HepG2 (cell line): ENCODE measurements around the gene NELFCD. TPM values are rescaled to one million over a fixed set of nuclear protein-coding genes. Genes with fewer than 3 reads are reported as not detected.

ENCODE experiments used
- ATAC-seq: fragments of 200-7000 bp; cut with Tn5 transposase; 3 replicates; pipeline ENCODE4 v1.9.1; 2020; ENCODE audit warnings: mild to moderate bottlenecking, moderate library complexity
- BruUV-seq: library from RNA; stranded (reverse); fragments of 400-500 nt; replicated peaks from 2 replicates; lab custom pipeline; 2021; lab: Mats Ljungman, UMichigan
- CTCF ChIA-PET: fragments of 300-600 bp; formaldehyde crosslinking; extraction: SDS; loops from one replicate; lab custom pipeline; 2021; ENCODE audit warnings: low total read pairs, inconsistent platforms, low intra/inter-chr PET ratio; lab: Yijun Ruan, JAX
- POLR2A ChIA-PET: fragments of 350-600 bp; sonication (Branson Sonifier 250); formaldehyde crosslinking; loops from one replicate; lab custom pipeline; 2020; ENCODE audit warnings: antibody characterized with exemption, inconsistent platforms; lab: Yijun Ruan, JAX
- DNase-seq: peaks from one replicate; pipeline ENCODE4 v3.0.0-alpha.2; 2015; ENCODE audit warnings: low spot score
- FAIRE-seq: peaks from 3 replicates; lab custom pipeline; 2011; peaks lifted over from hg19 to GRCh38; lab: Jason Lieb, UNC
- H2AFZ ChIP-seq: one replicate; pipeline ENCODE4 v1.6.1; 2011; ENCODE audit warnings: low read length, inconsistent platforms
- H3K27ac ChIP-seq: fragments of 300-600 bp; 3 replicates; pipeline ENCODE4 v1.8.0; 2011; ENCODE audit warnings: mixed run types, mild to moderate bottlenecking, mixed read lengths, low read length, inconsistent platforms; ENCODE audit not compliant: insufficient read depth; ENCODE audit errors: extremely low read length
- H3K27me3 ChIP-seq, 2 experiments: fragments of 200-600 bp in 1 of 2; 2 replicates in 1 of 2; 3 replicates in 1 of 2; pipeline versions ENCODE4 v1.6.0 to v1.8.0; 2011; ENCODE audit warnings: low read length in 2 of 2, mild to moderate bottlenecking in 2 of 2, moderate library complexity in 2 of 2, inconsistent platforms in 1 of 2; ENCODE audit not compliant: insufficient read depth in 2 of 2, control insufficient read depth in 1 of 2
- H3K36me3 ChIP-seq, 2 experiments: fragments of 200-600 bp in 1 of 2; replicated peaks in 1 of 2; 2 replicates in 1 of 2; 3 replicates in 1 of 2; pipeline versions ENCODE4 v1.5.1 to v1.8.0; 2011; ENCODE audit warnings: low read length in 2 of 2, inconsistent platforms in 1 of 2; ENCODE audit not compliant: insufficient read depth in 2 of 2, control insufficient read depth in 1 of 2
- H3K4me1 ChIP-seq: 2 replicates; pipeline ENCODE4 v1.5.1; 2012; ENCODE audit warnings: low read length, inconsistent platforms; ENCODE audit not compliant: insufficient read depth
- H3K4me2 ChIP-seq: 2 replicates; pipeline ENCODE4 v1.6.0; 2011; ENCODE audit warnings: low read depth, low read length, inconsistent platforms
- H3K4me3 ChIP-seq, 3 experiments: fragments of 200-600 bp in 1 of 3; sonication (generic), shearing (Covaris generic) in 1 of 3; replicated peaks in 1 of 3; 2 replicates each; pipeline ENCODE4 v1.5.1; 2011 to 2016; ENCODE audit warnings: low read length in 3 of 3, inconsistent platforms in 2 of 3, low read depth in 2 of 3, mild to moderate bottlenecking in 2 of 3, control low read depth in 1 of 3, mixed read lengths in 1 of 3; ENCODE audit not compliant: insufficient read depth in 1 of 3
- H3K79me2 ChIP-seq: one replicate; pipeline ENCODE4 v1.6.1; 2011; ENCODE audit warnings: low read length, inconsistent platforms; ENCODE audit not compliant: insufficient read depth
- H3K9ac ChIP-seq: 2 replicates; pipeline ENCODE4 v1.6.0; 2011; ENCODE audit warnings: mild to moderate bottlenecking, low read depth, low read length, inconsistent platforms; ENCODE audit not compliant: insufficient read depth
- H3K9me3 ChIP-seq: 2 replicates; pipeline ENCODE4 v1.5.1; 2012; ENCODE audit warnings: mild to moderate bottlenecking, low read length
- H4K20me1 ChIP-seq: 2 replicates; pipeline ENCODE4 v1.6.0; 2011; ENCODE audit warnings: inconsistent platforms, mild to moderate bottlenecking, low read length, moderate library complexity; ENCODE audit not compliant: insufficient read depth
- AHR ChIP-seq: IDR thresholded peaks from 2 replicates; pipeline ENCODE4 v1.6.1; 2018; ENCODE audit warnings: missing genetic modification reagents, missing compliant biosample characterization
- GABPB1 ChIP-seq: IDR thresholded peaks from 2 replicates; pipeline ENCODE4 v1.6.1; 2016; ENCODE audit warnings: mild to moderate bottlenecking, missing genetic modification reagents, moderate library complexity, missing compliant biosample characterization
- GFI1 ChIP-seq: sonication (generic); formaldehyde crosslinking; IDR thresholded peaks from 2 replicates; pipeline ENCODE4 v1.5.0; 2020; ENCODE audit warnings: missing genetic modification reagents, mild to moderate bottlenecking, borderline replicate concordance
- MEF2D ChIP-seq: sonication (generic); formaldehyde crosslinking; IDR thresholded peaks from 2 replicates; pipeline ENCODE4 v1.5.1; 2020; ENCODE audit warnings: mild to moderate bottlenecking, missing genetic modification reagents
- NCOA1 ChIP-seq: sonication (generic); formaldehyde crosslinking; IDR thresholded peaks from 2 replicates; pipeline ENCODE4 v1.9.0; 2021; ENCODE audit warnings: missing genetic modification reagents
- PHB2 ChIP-seq: fragments of 450-650 bp; IDR thresholded peaks from 2 replicates; pipeline ENCODE4 v1.6.1; 2018; ENCODE audit not compliant: partially characterized antibody
- POLR2A ChIP-seq, 2 experiments: IDR thresholded peaks; 2 replicates each; pipeline ENCODE4 v1.6.1; 2011; ENCODE audit warnings: low read depth in 2 of 2, low read length in 2 of 2, mild to moderate bottlenecking in 1 of 2, moderate library complexity in 1 of 2; ENCODE audit not compliant: insufficient read depth in 1 of 2
- SMARCC2 ChIP-seq: fragments of 450-650 bp; IDR thresholded peaks from 2 replicates; pipeline ENCODE4 v1.6.1; 2017; ENCODE audit warnings: antibody characterized with exemption, mild to moderate bottlenecking
- SOX6 ChIP-seq, 2 experiments: fragments of 450-650 bp in 1 of 2; sonication (generic) in 1 of 2; formaldehyde crosslinking in 1 of 2; IDR thresholded peaks; 2 replicates each; pipeline versions ENCODE4 v1.4.0 to v1.6.1; 2017 to 2020; ENCODE audit warnings: antibody characterized with exemption in 1 of 2, mild to moderate bottlenecking in 1 of 2, missing genetic modification reagents in 1 of 2
- TGIF2 ChIP-seq: IDR thresholded peaks from 2 replicates; pipeline ENCODE4 v1.6.1; 2016; ENCODE audit warnings: control low read depth, missing compliant biosample characterization
- U2AF1 ChIP-seq: fragments of 200-400 bp; formaldehyde crosslinking; optimal IDR thresholded peaks from 2 replicates; pipeline ENCODE3; 2017; ENCODE audit warnings: mild to moderate bottlenecking, low read depth, low read length
- YEATS4 ChIP-seq: sonication (generic); formaldehyde crosslinking; IDR thresholded peaks from 2 replicates; pipeline ENCODE4 v1.4.0; 2020; ENCODE audit warnings: missing genetic modification reagents, borderline replicate concordance
- ZBTB38 ChIP-seq: sonication (generic); formaldehyde crosslinking; IDR thresholded peaks from 2 replicates; pipeline ENCODE4 v1.5.1; 2020; ENCODE audit warnings: mild to moderate bottlenecking, missing genetic modification reagents
- ZNF205 ChIP-seq: IDR thresholded peaks from 2 replicates; pipeline ENCODE4 v1.6.1; 2018; ENCODE audit warnings: missing biosample characterization, missing genetic modification reagents
- ZNF496 ChIP-seq: sonication (generic); formaldehyde crosslinking; IDR thresholded peaks from 2 replicates; pipeline ENCODE4 v1.8.1; 2023; ENCODE audit warnings: mild to moderate bottlenecking, moderate library complexity, missing genetic modification reagents; ENCODE audit not compliant: insufficient replicate concordance
- ZNF510 ChIP-seq: sonication (generic); formaldehyde crosslinking; IDR thresholded peaks from 2 replicates; pipeline ENCODE4 v1.4.0; 2020; ENCODE audit warnings: low read depth, mild to moderate bottlenecking, missing genetic modification reagents
- ZNF788 ChIP-seq: sonication (generic); formaldehyde crosslinking; IDR thresholded peaks from 2 replicates; pipeline ENCODE4 v1.5.0; 2020; ENCODE audit warnings: mild to moderate bottlenecking, missing genetic modification reagents, borderline replicate concordance
- WGBS: methylation state at CpG from one replicate; pipeline ENCODE4 v1.1.6; 2017; ENCODE audit warnings: low lambda C conversion rate; 5-methylcytosine and 5-hydroxymethylcytosine counted together
- in situ Hi-C: cut with HindIII; loops from 2 replicates; pipeline ENCODE4 v1.10.0; 2017; ENCODE audit warnings: low pct_unique_long_range_greater_than_20kb; ENCODE audit not compliant: extremely low pct_ligation_motif_present
- intact Hi-C: fragments of 100-400 bp; cut with micrococcal nuclease; formaldehyde crosslinking; loops from one replicate; pipeline ENCODE4 v1.10.0; 2022; ENCODE audit not compliant: unreplicated experiment
- polyA plus RNA-seq, 8 experiments: library from polyadenylated mRNA; depleted of rRNA in 3 of 8; stranded (reverse) in 7 of 8; unstranded in 1 of 8; fragments of >200 nt; fragmentation: Illumina TruSeq in 4 of 8; extraction: Trizol in 4 of 8; gene quantifications; 2 replicates each; pipeline versions ENCODE4 v1.2.1 to v1.2.3, GENCODE V29; 2011 to 2016; ENCODE audit warnings: low read depth in 4 of 8, missing spikeins in 1 of 8, mixed read lengths in 1 of 8; ENCODE audit not compliant: insufficient read depth in 1 of 8
- total RNA-seq, 5 experiments: library from RNA; depleted of rRNA; stranded (reverse); fragments of >200 nt; fragmentation: Illumina TruSeq; extraction: Trizol; gene quantifications; 2 replicates each; pipeline ENCODE4 v1.2.3, GENCODE V29; 2016; ENCODE audit warnings: low read depth in 1 of 5
- TF ChIP-seq, protein P1 (sequence below): IDR thresholded peaks from 2 replicates; pipeline ENCODE4 v1.6.1; 2016; ENCODE audit warnings: low read depth, control low read depth
- TF ChIP-seq, protein P2 (sequence below): IDR thresholded peaks from 2 replicates; pipeline ENCODE4 v1.6.1; 2016; ENCODE audit warnings: low read depth
- TF ChIP-seq, protein P3 (sequence below): sonication (generic); formaldehyde crosslinking; conservative IDR thresholded peaks from 2 replicates; pipeline ENCODE4 v1.5.0; 2020; ENCODE audit warnings: missing genetic modification reagents

NELFCD gene
- total and polyA plus RNA-seq, 2 of the 13 experiments (the other 11 are each of a cell fraction or from before 2014, with no cell fraction given) = 159 to 203 TPM

DNA sequence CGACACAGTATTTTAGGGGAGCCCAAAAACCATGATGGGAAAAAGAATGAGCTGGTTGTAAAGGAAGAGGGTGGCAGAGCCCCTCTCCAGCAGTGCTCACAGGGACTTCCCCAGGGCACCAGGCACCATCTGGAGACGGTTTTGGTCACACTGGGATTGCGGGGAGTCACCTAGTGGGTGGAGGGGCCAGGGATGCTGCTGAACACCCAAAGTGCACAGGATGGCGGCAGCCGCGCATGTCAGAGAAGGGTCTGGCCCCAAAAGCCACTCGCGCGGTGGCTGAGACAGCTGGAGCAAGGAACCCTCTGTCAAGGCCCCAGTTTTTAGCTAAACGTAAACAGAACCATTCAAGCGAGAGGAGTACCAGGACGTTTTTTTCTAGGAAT lies 15.2 kb downstream of the NELFCD start (continued):
- TF ChIP-seq TGIF2 (CRISPR knock-in tag) = peak; percentile 16; the same call in 1 of the 2 replicates
- TF ChIP-seq NCOA1 = 0 out of 2 replicates have a peak, but pooled peaks have one; percentile 12
- 0 out of 2 replicates have a peak, but pooled peaks have one; percentile 62 for TF ChIP-seq ZNF510
- TF ChIP-seq YEATS4 (CRISPR knock-in tag) = no peak

DNA sequence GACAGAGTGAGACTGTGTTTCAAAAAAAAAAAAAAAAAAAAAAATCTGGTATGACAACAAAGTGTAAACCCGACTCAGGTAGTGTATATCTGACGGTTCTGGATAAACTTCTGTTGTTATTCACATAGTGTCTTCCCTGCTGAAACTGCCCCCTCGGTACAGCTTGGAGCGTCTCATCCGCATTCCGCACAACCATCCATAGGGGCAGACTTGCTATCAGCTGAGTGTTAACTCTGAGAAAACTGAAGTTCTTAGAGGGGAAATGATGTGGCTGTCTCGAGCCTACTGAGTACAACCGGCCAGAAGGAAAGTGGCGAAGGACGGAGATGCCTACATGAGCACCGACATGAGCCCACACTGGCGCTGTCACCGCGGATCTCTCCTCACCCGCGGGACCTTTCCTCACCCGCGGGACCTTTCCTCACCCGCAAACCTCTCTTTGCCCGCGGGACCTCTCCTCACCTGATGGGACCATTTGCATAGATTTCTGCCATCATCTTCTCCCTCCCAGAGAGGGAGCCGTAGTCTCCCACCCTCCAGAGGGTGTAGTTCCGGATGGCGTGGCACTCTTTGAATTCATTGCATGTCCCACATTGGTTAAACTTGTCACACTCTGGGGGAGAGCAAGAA lies 16.2 kb downstream of the NELFCD start:
- H3K27me3 ChIP-seq = peaks cover 1 to 7% of the 10 kb centered on the region in 2 experiments; a peak in 4 of 5 replicates
- no peak overlapping the region for H3K4me3 ChIP-seq
- DNase-seq (no peak), FAIRE-seq (no peak), ATAC-seq (no peak)
- H3K27ac ChIP-seq = no peak overlapping the region
- H3K4me2 ChIP-seq = no peak overlapping the region
- CTCF ChIA-PET = no interaction called here
- no TSS peak for BruUV-seq
- intact Hi-C loops (loop anchor here (5.0 kb wide), 1 partner anchor 35 kb away; the partner anchor contains the start of gene ATP5F1E), in situ Hi-C loops (no loop called here)
- no peak overlapping the region for H2AFZ ChIP-seq
- no peaks in the 10 kb centered on the region for H3K9me3 ChIP-seq
- H4K20me1 ChIP-seq = no peaks in the 10 kb centered on the region
- H3K36me3 ChIP-seq = peaks cover 27 to 32% of the 10 kb centered on the region in 2 experiments
- peaks cover 63% of the 10 kb centered on the region for H3K4me1 ChIP-seq
- H3K79me2 ChIP-seq = no peaks in the 10 kb centered on the region
- no peak overlapping the region for H3K9ac ChIP-seq
- POLR2A ChIA-PET = interaction anchor here (1.8 to 2.1 kb wide), 2 partner anchors 19 to 35 kb away, joined by 9 to 19 read pairs; partner anchors contain the start of gene ATP5F1E
- WGBS = 94% methylated on average over 24 of the region's 24 CpGs
- TF ChIP-seq PHB2 (no peak), ZNF788 (CRISPR knock-in tag) (0 out of 2 replicates have a peak, but pooled peaks have one; percentile 18), ZBTB38 (CRISPR knock-in tag) (peak; percentile 26; the same call in 1 of the 2 replicates), POLR2A (IDR thresholded peaks at IDR 0.05; ENCODE audit: insufficient read depth in 1 of 2, low read depth in 2 of 2, low read length in 2 of 2) (0 out of 4 replicates have a peak, but pooled peaks of 1 of the 2 experiments have one; percentile 20), AHR (CRISPR knock-in tag) (no peak), ZNF205 (CRISPR knock-in tag) (no peak), SOX6 (IDR thresholded peaks at IDR 0.05) (no peak), SOX6 (CRISPR knock-in tag; IDR thresholded peaks at IDR 0.05) (peak; percentile 10; the same call in 1 of the 2 replicates), GFI1 (CRISPR knock-in tag) (no peak), MEF2D (CRISPR knock-in tag) (no peak), GABPB1 (CRISPR knock-in tag) (no peak), SMARCC2 (no peak), ZNF496 (CRISPR knock-in tag) (no peak), U2AF1 (no peak)
- TF ChIP-seq, protein P1, sequence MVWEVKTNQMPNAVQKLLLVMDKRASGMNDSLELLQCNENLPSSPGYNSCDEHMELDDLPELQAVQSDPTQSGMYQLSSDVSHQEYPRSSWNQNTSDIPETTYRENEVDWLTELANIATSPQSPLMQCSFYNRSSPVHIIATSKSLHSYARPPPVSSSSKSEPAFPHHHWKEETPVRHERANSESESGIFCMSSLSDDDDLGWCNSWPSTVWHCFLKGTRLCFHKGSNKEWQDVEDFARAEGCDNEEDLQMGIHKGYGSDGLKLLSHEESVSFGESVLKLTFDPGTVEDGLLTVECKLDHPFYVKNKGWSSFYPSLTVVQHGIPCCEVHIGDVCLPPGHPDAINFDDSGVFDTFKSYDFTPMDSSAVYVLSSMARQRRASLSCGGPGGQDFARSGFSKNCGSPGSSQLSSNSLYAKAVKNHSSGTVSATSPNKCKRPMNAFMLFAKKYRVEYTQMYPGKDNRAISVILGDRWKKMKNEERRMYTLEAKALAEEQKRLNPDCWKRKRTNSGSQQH (CRISPR knock-in tag) = no peak
- TF ChIP-seq, protein P2, sequence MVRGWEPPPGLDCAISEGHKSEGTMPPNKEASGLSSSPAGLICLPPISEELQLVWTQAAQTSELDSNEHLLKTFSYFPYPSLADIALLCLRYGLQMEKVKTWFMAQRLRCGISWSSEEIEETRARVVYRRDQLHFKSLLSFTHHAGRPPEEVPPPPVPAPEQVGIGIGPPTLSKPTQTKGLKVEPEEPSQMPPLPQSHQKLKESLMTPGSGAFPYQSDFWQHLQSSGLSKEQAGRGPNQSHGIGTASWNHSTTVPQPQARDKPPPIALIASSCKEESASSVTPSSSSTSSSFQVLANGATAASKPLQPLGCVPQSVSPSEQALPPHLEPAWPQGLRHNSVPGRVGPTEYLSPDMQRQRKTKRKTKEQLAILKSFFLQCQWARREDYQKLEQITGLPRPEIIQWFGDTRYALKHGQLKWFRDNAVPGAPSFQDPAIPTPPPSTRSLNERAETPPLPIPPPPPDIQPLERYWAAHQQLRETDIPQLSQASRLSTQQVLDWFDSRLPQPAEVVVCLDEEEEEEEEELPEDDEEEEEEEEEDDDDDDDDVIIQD (CRISPR knock-in tag) = no peak
- TF ChIP-seq, protein P3, sequence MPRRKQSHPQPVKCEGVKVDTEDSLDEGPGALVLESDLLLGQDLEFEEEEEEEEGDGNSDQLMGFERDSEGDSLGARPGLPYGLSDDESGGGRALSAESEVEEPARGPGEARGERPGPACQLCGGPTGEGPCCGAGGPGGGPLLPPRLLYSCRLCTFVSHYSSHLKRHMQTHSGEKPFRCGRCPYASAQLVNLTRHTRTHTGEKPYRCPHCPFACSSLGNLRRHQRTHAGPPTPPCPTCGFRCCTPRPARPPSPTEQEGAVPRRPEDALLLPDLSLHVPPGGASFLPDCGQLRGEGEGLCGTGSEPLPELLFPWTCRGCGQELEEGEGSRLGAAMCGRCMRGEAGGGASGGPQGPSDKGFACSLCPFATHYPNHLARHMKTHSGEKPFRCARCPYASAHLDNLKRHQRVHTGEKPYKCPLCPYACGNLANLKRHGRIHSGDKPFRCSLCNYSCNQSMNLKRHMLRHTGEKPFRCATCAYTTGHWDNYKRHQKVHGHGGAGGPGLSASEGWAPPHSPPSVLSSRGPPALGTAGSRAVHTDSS (CRISPR knock-in tag) = no peak
